Upper lobe of right lung (tissue), 1 donor: ENCODE data around the gene EIF1AD. TPM values are rescaled to one million over a fixed set of nuclear protein-coding genes. Genes with fewer than 3 reads are reported as not detected.
A peak's percentile ranks its signal among the peaks of the same experiment; 100 is the strongest.

Experiments used
- ATAC-seq: fragments of 200-7000 bp; cut with Tn5 transposase; one replicate; pipeline ENCODE4 v1.9.1; 2020; ENCODE audit warnings: mild to moderate bottlenecking, moderate library complexity
- DNase-seq: peaks from one replicate; pipeline ENCODE4 v3.0.0-alpha.2; 2020
- H3K27ac ChIP-seq: fragments of 200-600 bp; one replicate; pipeline ENCODE4 v1.8.0; 2022
- H3K27me3 ChIP-seq: fragments of 200-600 bp; one replicate; pipeline ENCODE4 v1.8.0; 2022; ENCODE audit warnings: mild to moderate bottlenecking
- H3K36me3 ChIP-seq: fragments of 200-600 bp; one replicate; pipeline ENCODE4 v1.8.0; 2022
- H3K4me1 ChIP-seq: fragments of 200-600 bp; one replicate; pipeline ENCODE4 v1.8.0; 2022
- H3K4me3 ChIP-seq: fragments of 200-600 bp; one replicate; pipeline ENCODE4 v1.8.0; 2022; ENCODE audit warnings: mild to moderate bottlenecking
- H3K9me3 ChIP-seq: fragments of 200-600 bp; one replicate; pipeline ENCODE4 v1.8.0; 2022
- intact Hi-C: fragments of 100-400 bp; cut with DNase I; formaldehyde crosslinking; loops from one replicate; pipeline ENCODE4 v1.11.0; 2022
- total RNA-seq: library from RNA; stranded (reverse); fragmentation: NEBNext Ultra II Directional; extraction: Animal tissue kit (Norgen Biotek cat#: 25700); gene quantifications from one replicate; pipeline ENCODE4 v1.2.1, GENCODE V29; 2021
- TF ChIP-seq, protein P1 (sequence below): fragments of 200-600 bp; IDR thresholded peaks from one replicate; pipeline ENCODE4 v1.8.0; 2022; ENCODE audit warnings: antibody characterized with exemption
- donor health status: DM: no; HTN: yes; CAD: no; lungs with severe emphysema.

The EIF1AD gene
- total RNA-seq, 1 donor from 2014 or later = 32.6 TPM

DNA sequence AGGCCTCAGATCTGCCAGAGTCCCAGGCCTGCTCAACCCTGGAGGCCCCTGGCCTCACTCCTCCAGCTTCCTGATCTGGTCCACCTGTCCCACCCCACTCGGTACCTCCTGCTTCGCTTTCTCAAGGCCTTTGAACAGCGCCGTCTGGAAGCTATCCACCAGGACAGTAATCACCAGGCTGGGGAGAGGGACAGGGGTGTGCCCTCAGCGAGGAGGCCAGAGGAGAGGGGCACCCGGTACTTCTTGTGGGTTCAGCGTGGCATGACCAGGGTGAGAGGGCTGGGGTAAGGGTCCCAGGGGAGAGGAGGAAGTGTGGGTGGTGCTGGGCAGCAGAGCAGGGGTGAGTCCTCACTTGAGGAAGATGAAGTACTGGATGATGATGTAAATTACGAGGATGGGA is 18.3 kb upstream of the EIF1AD start:
- TF ChIP-seq, protein P1, sequence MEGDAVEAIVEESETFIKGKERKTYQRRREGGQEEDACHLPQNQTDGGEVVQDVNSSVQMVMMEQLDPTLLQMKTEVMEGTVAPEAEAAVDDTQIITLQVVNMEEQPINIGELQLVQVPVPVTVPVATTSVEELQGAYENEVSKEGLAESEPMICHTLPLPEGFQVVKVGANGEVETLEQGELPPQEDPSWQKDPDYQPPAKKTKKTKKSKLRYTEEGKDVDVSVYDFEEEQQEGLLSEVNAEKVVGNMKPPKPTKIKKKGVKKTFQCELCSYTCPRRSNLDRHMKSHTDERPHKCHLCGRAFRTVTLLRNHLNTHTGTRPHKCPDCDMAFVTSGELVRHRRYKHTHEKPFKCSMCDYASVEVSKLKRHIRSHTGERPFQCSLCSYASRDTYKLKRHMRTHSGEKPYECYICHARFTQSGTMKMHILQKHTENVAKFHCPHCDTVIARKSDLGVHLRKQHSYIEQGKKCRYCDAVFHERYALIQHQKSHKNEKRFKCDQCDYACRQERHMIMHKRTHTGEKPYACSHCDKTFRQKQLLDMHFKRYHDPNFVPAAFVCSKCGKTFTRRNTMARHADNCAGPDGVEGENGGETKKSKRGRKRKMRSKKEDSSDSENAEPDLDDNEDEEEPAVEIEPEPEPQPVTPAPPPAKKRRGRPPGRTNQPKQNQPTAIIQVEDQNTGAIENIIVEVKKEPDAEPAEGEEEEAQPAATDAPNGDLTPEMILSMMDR = no peak
- no peak overlapping the region for H3K27ac ChIP-seq
- no peak for DNase-seq
- H3K36me3 ChIP-seq = no peaks in the 10 kb centered on the region
- intact Hi-C loops = no loop called here
- no peaks in the 10 kb centered on the region for H3K9me3 ChIP-seq
- no peaks in the 10 kb centered on the region for H3K27me3 ChIP-seq
- peak; percentile 1 for ATAC-seq
- H3K4me3 ChIP-seq = no peak overlapping the region
- H3K4me1 ChIP-seq = peaks cover 13% of the 10 kb centered on the region

DNA sequence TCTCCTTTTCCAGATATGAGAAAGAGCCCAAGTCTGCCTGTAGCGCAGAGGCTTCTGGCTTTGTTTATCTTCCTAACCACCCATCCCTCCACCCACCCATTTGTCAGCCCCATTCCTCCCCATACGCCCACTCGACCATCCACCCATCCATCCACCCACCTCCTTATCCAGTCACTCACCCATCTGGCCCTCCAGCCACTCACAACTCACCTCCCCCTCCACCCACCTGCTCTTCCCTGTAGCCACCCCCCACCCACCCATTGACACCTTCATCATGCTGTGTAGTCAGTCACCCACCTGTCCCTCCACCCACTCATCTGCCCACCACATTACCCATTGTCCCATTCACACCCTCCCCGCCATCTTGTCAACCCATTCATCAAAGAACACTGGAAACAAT is 15.4 kb upstream of the EIF1AD start:
- TF ChIP-seq, protein P1 = no peak
- Histone ChIP-seq H3K27me3 (peaks cover 6% of the 10 kb centered on the region), H3K9me3 (no peaks in the 10 kb centered on the region), H3K27ac (no peak overlapping the region), H3K4me1 (peaks cover 13% of the 10 kb centered on the region), H3K4me3 (no peak overlapping the region), H3K36me3 (no peaks in the 10 kb centered on the region)
- DNase-seq (no peak), ATAC-seq (no peak)
- intact Hi-C loops = no loop called here

GRCh38 chr11:66016793-66017177 is 14.8 kb upstream of the EIF1AD start:
- Histone ChIP-seq H3K4me1 (peaks cover 13% of the 10 kb centered on the region), H3K4me3 (no peak overlapping the region), H3K27me3 (peaks cover 11% of the 10 kb centered on the region), H3K9me3 (no peaks in the 10 kb centered on the region), H3K27ac (no peak overlapping the region), H3K36me3 (no peaks in the 10 kb centered on the region)
- intact Hi-C loops = no loop called here
- ATAC-seq (no peak), DNase-seq (no peak)
- TF ChIP-seq, protein P1 = no peak

- H3K27me3 ChIP-seq = peaks cover 17% of the 10 kb centered on the region
- ATAC-seq (no peak), DNase-seq (no peak)
- intact Hi-C loops = no loop called here
- H3K4me1 ChIP-seq = peaks cover 10% of the 10 kb centered on the region
- no peak overlapping the region for H3K27ac ChIP-seq
- H3K4me3 ChIP-seq = no peak overlapping the region
- TF ChIP-seq, protein P1 = no peak
- H3K9me3 ChIP-seq = no peaks in the 10 kb centered on the region
- no peaks in the 10 kb centered on the region for H3K36me3 ChIP-seq
Measured at GRCh38 chr11:66015936-66016792, 14.2 kb upstream of the EIF1AD start.

- intact Hi-C loops = no loop called here
- H3K27me3 ChIP-seq = peaks cover 18% of the 10 kb centered on the region
- DNase-seq = no peak
- TF ChIP-seq, protein P1 = no peak
- no peaks in the 10 kb centered on the region for H3K36me3 ChIP-seq
- ATAC-seq = no peak
- peaks cover 9% of the 10 kb centered on the region for H3K4me1 ChIP-seq
- no peak overlapping the region for H3K27ac ChIP-seq
- H3K9me3 ChIP-seq = no peaks in the 10 kb centered on the region
- H3K4me3 ChIP-seq = no peak overlapping the region
Measured at GRCh38 chr11:66015454-66015881, 13.5 kb upstream of the EIF1AD start.
